Lung microvascular endothelial cell (primary cell): Measurements from ENCODE around the gene TSPYL6. TPM values are rescaled to one million over a fixed set of nuclear protein-coding genes. Genes with fewer than 3 reads are reported as not detected.

Source experiments
- total RNA-seq: library from RNA; depleted of rRNA; stranded (reverse); fragments of >200 nt; gene quantifications from 2 replicates; pipeline ENCODE4 v1.2.1, GENCODE V29; 2014

TSPYL6 gene
- total RNA-seq, 1 donor from 2014 or later, result not detected

Other genes with a start within 250 kb of the TSPYL6 start
- gene ACYP2, start 140.6 kb downstream of the TSPYL6 start, total RNA-seq, result 5.0 and 8.7 TPM in 2 replicates
- gene SPTBN1, start 200.1 kb upstream of the TSPYL6 start, total RNA-seq, result 396 and 652 TPM in 2 replicates